Measurements from ENCODE around the gene TYW1B. TPM values are rescaled to one million over a fixed set of nuclear protein-coding genes. Genes with fewer than 3 reads are reported as not detected.
"Not testable (repeated sequence)": the region's sequence is repeated elsewhere in the genome, so short reads cannot be mapped to it uniquely, and the experiment has no call there.

TYW1B gene
- total RNA-seq, 1 experiment from 2014 or later, result 0.98 TPM

DNA sequence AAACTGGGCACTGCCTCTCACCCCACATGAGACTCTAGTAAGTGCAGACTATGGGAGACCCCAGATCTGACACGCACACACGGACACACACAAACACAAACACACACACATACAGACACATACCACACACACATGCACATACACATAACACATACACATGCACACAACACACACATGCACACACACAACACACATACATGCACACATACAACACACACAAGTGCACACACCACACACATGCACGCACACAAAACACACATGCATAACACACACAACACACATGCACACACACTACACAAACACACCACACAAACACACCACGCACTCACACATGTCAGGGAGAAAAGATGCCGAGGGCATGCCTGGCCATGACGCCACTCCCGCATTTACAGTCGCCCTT lies 205.5 kb downstream of the TYW1B start:
- Mint-ChIP-seq H3K27me3 (ENCODE audit: insufficient read depth, unreplicated experiment) (no peaks in the 10 kb centered on the region), H3K27ac (ENCODE audit: low read depth, unreplicated experiment) (no peak overlapping the region), H3K9me3 (ENCODE audit: unreplicated experiment) (no peaks in the 10 kb centered on the region), H3K4me1 (ENCODE audit: insufficient read depth, unreplicated experiment) (peaks cover 5% of the 10 kb centered on the region), H3K36me3 (ENCODE audit: insufficient read depth, unreplicated experiment) (peaks cover 6% of the 10 kb centered on the region), H3K4me3 (ENCODE audit: unreplicated experiment) (no peak overlapping the region)
- DNase-seq (ENCODE audit: unreplicated experiment), result no peak
- ChIA-PET POLR2A (no interaction called here), CTCF (no interaction called here)
- BruUV-seq (replicated peaks), result no TSS peak
- intact Hi-C loops (cut with micrococcal nuclease), result no loop called here
- TF ChIP-seq, protein P1, sequence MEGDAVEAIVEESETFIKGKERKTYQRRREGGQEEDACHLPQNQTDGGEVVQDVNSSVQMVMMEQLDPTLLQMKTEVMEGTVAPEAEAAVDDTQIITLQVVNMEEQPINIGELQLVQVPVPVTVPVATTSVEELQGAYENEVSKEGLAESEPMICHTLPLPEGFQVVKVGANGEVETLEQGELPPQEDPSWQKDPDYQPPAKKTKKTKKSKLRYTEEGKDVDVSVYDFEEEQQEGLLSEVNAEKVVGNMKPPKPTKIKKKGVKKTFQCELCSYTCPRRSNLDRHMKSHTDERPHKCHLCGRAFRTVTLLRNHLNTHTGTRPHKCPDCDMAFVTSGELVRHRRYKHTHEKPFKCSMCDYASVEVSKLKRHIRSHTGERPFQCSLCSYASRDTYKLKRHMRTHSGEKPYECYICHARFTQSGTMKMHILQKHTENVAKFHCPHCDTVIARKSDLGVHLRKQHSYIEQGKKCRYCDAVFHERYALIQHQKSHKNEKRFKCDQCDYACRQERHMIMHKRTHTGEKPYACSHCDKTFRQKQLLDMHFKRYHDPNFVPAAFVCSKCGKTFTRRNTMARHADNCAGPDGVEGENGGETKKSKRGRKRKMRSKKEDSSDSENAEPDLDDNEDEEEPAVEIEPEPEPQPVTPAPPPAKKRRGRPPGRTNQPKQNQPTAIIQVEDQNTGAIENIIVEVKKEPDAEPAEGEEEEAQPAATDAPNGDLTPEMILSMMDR (IDR thresholded peaks at IDR 0.05; ENCODE audit: unreplicated experiment), result no peak

DNA sequence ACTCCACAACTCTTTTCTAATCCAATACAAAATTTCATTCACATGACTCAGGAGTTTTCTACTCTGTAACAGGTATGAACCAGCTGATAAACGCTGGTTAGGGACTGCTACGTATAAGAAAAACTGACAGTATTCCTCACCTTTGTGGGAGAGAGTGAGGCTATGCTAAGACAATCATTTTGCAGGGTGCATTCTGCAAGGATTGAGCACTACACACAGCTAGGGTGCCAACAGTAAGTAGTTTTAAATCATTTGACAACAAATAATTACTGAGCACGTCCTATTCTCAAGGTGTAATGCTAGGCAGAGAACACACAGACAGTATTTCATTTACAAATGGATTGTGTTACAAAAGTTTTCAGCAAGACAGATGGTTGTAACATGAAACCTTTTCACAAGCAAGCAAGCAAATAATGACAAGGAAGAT lies 206.2 kb downstream of the TYW1B start:
- H3K27ac Mint-ChIP-seq (ENCODE audit: low read depth, unreplicated experiment); H3K27me3 Mint-ChIP-seq (ENCODE audit: insufficient read depth, unreplicated experiment); H3K4me1 Mint-ChIP-seq (ENCODE audit: insufficient read depth, unreplicated experiment); H3K4me3 Mint-ChIP-seq (ENCODE audit: unreplicated experiment); intact Hi-C loops (cut with micrococcal nuclease); BruUV-seq (replicated peaks); H3K36me3 Mint-ChIP-seq (ENCODE audit: insufficient read depth, unreplicated experiment); DNase-seq (ENCODE audit: unreplicated experiment); H3K9me3 Mint-ChIP-seq (ENCODE audit: unreplicated experiment): not testable (repeated sequence)
- ChIA-PET CTCF (interaction anchor here (0.6 kb wide), 1 partner anchor 431 kb away, joined by 3 read pairs; no protein-coding TSS in a partner anchor), POLR2A (interaction anchor here (1.0 kb wide), 1 partner anchor 69 kb away, joined by 3 read pairs; no protein-coding TSS in a partner anchor)

DNA sequence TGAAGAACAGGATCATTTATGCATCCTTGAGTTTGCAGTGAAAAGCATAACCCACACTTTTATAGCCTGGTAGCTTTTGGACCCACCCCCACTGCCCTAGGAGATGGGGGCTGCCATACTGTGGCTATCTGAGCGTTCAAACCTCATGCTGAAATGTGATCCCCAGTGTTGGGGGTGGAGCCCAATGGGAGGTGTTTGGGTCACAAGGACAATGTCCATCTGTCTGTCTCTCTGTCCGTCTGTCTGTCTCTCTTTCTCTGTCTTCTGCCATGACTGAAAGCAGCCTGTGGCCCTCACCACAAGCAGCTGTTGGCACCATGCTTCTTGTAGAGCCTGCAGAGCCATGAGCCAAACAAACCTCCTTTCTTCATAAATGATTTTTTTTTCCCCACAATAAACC lies 207.1 kb downstream of the TYW1B start:
- CTCF ChIA-PET, result interaction anchor here (0.6 kb wide), 1 partner anchor 430 kb away, joined by 3 read pairs; no protein-coding TSS in a partner anchor
- H3K4me3 Mint-ChIP-seq (ENCODE audit: unreplicated experiment); intact Hi-C loops (cut with micrococcal nuclease); DNase-seq (ENCODE audit: unreplicated experiment); H3K4me1 Mint-ChIP-seq (ENCODE audit: insufficient read depth, unreplicated experiment); H3K9me3 Mint-ChIP-seq (ENCODE audit: unreplicated experiment); H3K36me3 Mint-ChIP-seq (ENCODE audit: insufficient read depth, unreplicated experiment); H3K27me3 Mint-ChIP-seq (ENCODE audit: insufficient read depth, unreplicated experiment); H3K27ac Mint-ChIP-seq (ENCODE audit: low read depth, unreplicated experiment); BruUV-seq (replicated peaks): not testable (repeated sequence)
- POLR2A ChIA-PET, result interaction anchor here (1.0 kb wide), 1 partner anchor 70 kb away, joined by 3 read pairs; no protein-coding TSS in a partner anchor

DNA sequence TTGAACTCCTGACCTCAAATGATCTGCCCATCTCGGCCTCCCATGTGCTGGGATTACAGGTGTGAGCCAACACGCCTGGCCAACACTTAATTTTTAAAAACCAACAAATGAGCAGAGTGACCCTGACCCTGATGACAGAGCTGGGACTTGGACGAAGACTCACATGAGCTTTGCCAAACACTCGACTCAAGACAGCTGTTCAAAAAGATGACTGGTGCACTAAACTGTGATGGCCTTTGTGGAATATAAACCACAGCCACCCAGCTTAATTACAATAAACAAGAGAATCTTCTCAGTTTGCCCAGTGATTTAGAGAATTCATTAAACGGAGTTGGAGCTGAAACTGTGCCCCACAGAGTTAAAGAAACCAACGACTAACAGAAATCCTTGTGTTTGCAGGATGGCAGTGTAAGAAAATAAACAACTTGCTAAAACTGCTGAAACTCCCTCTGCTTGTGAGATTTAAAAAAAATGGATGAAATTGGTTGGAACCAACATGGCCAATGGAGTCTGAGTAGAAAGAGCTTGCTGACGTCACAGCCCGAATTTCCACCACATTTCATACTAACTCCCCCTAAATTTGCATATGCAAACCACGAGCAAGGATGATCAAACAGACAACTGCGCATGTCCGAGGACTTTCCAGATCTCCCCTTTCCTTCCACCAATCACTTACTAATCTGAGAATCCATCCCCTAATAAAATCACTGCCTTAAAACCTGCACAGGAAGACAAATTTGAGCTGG lies 209.4 kb downstream of the TYW1B start:
- intact Hi-C loops (cut with micrococcal nuclease), result not testable (repeated sequence)
- POLR2A ChIA-PET, result interaction anchor here (0.9 kb wide), 1 partner anchor 40 kb away, joined by 4 read pairs; no protein-coding TSS in a partner anchor

DNA sequence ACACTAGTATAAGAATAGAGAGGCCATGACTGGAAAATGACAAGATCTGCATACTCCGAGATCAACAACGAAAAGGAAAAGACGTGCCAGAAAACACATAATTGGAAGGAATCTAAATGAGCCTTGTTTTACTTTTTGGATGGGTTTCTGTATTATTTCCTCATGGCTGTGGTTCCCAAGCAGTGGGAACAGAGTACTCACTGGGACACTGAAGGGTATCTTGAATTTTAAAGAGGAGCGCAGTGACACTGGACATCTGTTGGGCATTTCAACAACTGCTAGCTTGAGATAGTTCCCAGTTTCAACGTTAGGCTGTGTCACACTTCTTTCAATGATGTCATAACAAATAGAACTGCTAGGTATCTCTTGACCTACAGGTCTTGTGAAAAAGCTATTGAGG lies 218.2 kb downstream of the TYW1B start:
- H3K27ac Mint-ChIP-seq (ENCODE audit: low read depth, unreplicated experiment); H3K9me3 Mint-ChIP-seq (ENCODE audit: unreplicated experiment); H3K36me3 Mint-ChIP-seq (ENCODE audit: insufficient read depth, unreplicated experiment); CTCF ChIA-PET; H3K4me3 Mint-ChIP-seq (ENCODE audit: unreplicated experiment); BruUV-seq (replicated peaks); H3K4me1 Mint-ChIP-seq (ENCODE audit: insufficient read depth, unreplicated experiment); intact Hi-C loops (cut with micrococcal nuclease); DNase-seq (ENCODE audit: unreplicated experiment); POLR2A ChIA-PET; H3K27me3 Mint-ChIP-seq (ENCODE audit: insufficient read depth, unreplicated experiment): not testable (repeated sequence)

More for the DNA sequence above, 209.4 kb downstream of the TYW1B start:
- H3K4me1 Mint-ChIP-seq (ENCODE audit: insufficient read depth, unreplicated experiment); H3K4me3 Mint-ChIP-seq (ENCODE audit: unreplicated experiment); DNase-seq (ENCODE audit: unreplicated experiment); H3K27me3 Mint-ChIP-seq (ENCODE audit: insufficient read depth, unreplicated experiment); H3K27ac Mint-ChIP-seq (ENCODE audit: low read depth, unreplicated experiment); BruUV-seq (replicated peaks); H3K9me3 Mint-ChIP-seq (ENCODE audit: unreplicated experiment); CTCF ChIA-PET: not testable (repeated sequence)
- H3K36me3 Mint-ChIP-seq (ENCODE audit: insufficient read depth, unreplicated experiment), result peaks cover 11% of the 10 kb centered on the region

DNA sequence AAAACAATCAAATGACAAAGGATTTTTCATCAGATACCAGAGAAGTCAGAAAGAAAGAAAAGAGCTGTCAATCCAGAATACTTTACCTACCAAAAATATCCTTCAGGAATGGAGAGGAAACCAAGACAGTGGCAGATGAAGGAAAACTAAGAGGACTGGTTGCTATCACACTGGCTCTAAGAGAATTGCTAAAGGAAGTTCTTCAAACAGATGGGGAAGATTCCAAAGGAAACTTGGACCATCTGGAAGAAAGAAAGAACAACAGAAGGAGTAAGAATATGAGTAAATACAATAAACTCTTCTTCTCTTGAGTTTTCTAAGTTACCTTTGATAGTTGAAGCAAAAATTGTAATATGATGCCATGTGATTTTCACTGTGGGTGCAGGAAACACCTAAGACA lies 220.0 kb downstream of the TYW1B start:
- DNase-seq (ENCODE audit: unreplicated experiment); intact Hi-C loops (cut with micrococcal nuclease); H3K27ac Mint-ChIP-seq (ENCODE audit: low read depth, unreplicated experiment); H3K4me1 Mint-ChIP-seq (ENCODE audit: insufficient read depth, unreplicated experiment); BruUV-seq (replicated peaks); H3K36me3 Mint-ChIP-seq (ENCODE audit: insufficient read depth, unreplicated experiment); CTCF ChIA-PET; H3K27me3 Mint-ChIP-seq (ENCODE audit: insufficient read depth, unreplicated experiment); H3K4me3 Mint-ChIP-seq (ENCODE audit: unreplicated experiment): not testable (repeated sequence)
- POLR2A ChIA-PET, result interaction anchor here (0.6 kb wide), 1 partner anchor 57 kb away, joined by 3 read pairs; no protein-coding TSS in a partner anchor
- peaks cover 12% of the 10 kb centered on the region for H3K9me3 Mint-ChIP-seq (ENCODE audit: unreplicated experiment)

DNA sequence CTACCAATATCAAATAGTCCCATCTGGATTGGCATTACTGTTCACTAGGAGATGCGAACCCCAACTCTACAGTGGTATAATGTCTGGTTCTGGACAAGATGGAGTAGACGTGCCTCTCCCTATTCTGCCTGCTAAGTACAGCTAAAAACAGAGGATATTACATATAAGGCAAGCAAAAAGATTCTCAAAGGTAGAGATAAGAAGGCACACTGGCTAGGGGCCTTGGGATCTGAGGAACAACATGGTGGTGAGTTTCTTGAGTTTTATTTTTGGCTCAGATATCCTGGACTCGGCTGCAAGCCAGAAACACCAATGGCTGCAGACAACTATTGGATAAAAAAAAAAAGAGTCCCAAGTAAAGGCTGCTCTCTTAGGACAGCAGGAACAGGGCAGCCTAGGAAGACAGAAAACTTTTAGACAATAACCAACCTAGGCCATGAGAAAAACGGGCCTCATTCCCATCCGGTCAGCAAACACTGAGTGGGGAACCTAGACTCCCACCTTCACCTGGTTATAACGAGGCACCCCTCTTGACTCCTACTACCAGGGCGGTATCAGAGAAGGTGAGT lies 222.1 kb downstream of the TYW1B start:
- H3K4me3 Mint-ChIP-seq (ENCODE audit: unreplicated experiment); H3K27me3 Mint-ChIP-seq (ENCODE audit: insufficient read depth, unreplicated experiment); BruUV-seq (replicated peaks); H3K27ac Mint-ChIP-seq (ENCODE audit: low read depth, unreplicated experiment); DNase-seq (ENCODE audit: unreplicated experiment); intact Hi-C loops (cut with micrococcal nuclease); H3K36me3 Mint-ChIP-seq (ENCODE audit: insufficient read depth, unreplicated experiment); CTCF ChIA-PET; H3K4me1 Mint-ChIP-seq (ENCODE audit: insufficient read depth, unreplicated experiment); H3K9me3 Mint-ChIP-seq (ENCODE audit: unreplicated experiment); POLR2A ChIA-PET: not testable (repeated sequence)

DNA sequence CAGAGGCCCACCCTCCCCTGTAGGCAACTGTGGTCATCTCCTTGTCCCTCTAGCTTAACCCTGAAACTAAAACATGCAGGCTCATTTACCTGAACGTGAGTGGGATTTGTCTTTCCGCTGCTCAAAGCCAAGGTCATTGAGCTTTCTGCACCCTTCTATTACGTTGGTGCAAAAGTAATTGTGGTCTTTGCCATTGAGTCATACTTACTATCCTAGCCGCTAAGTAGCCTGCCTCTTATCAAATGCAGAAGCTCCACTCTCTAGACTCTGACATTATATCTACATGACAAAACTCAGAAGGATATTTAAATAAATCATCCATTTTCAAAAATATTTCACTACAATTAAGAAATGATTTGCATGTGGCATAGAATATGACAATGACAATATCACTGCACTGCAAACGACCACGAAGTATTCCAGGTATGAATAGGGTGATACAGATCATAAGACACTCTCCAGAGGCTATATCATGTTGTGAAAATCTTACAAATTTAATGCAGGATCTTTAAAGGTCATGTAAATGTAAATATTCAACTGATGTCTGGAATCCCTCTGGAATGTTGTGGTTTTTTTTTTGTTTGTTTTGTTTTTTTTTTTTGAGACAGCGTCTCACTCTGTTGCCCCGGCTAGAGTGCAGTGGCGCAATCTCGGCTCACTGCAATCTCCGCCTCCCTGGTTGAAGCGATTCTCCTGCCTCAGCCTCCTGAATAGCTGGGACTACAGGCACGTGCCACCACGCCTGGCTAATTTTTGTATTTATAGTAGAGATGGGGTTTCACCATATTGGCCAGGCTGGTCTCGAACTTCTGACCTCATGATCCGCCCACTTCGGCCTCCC lies 223.0 kb downstream of the TYW1B start:
- not testable (repeated sequence) for H3K4me3 Mint-ChIP-seq (ENCODE audit: unreplicated experiment)
- peak; percentile 0 for DNase-seq (ENCODE audit: unreplicated experiment)

More for the DNA sequence above, 223.0 kb downstream of the TYW1B start:
- intact Hi-C loops (cut with micrococcal nuclease); POLR2A ChIA-PET; BruUV-seq (replicated peaks); H3K27me3 Mint-ChIP-seq (ENCODE audit: insufficient read depth, unreplicated experiment); H3K4me1 Mint-ChIP-seq (ENCODE audit: insufficient read depth, unreplicated experiment); CTCF ChIA-PET; H3K36me3 Mint-ChIP-seq (ENCODE audit: insufficient read depth, unreplicated experiment); H3K9me3 Mint-ChIP-seq (ENCODE audit: unreplicated experiment); H3K27ac Mint-ChIP-seq (ENCODE audit: low read depth, unreplicated experiment): not testable (repeated sequence)
